Muscle layer of colon (tissue), 2 donors: ENCODE measurements around the gene PIGQ.

Source experiments
- H3K27ac ChIP-seq: one replicate; pipeline ENCODE4 v1.7.0; 2013; ENCODE audit warnings: low read depth, mild to moderate bottlenecking, low read length, moderate library complexity
- H3K27me3 ChIP-seq, 2 donors: one replicate each; pipeline ENCODE4 v1.7.0; 2013; ENCODE audit warnings: low read length in 2 of 2, mild to moderate bottlenecking in 2 of 2; ENCODE audit not compliant: insufficient read depth in 2 of 2, control insufficient read depth in 1 of 2
- H3K36me3 ChIP-seq: one replicate; pipeline ENCODE4 v1.7.0; 2013; ENCODE audit warnings: mild to moderate bottlenecking, low read length; ENCODE audit not compliant: insufficient read depth
- H3K4me1 ChIP-seq: one replicate; pipeline ENCODE4 v1.7.0; 2013; ENCODE audit warnings: mild to moderate bottlenecking, low read length; ENCODE audit not compliant: insufficient read depth
- H3K4me3 ChIP-seq, 2 donors: one replicate each; pipeline ENCODE4 v1.7.0; 2013; ENCODE audit warnings: low read length in 2 of 2, low read depth in 1 of 2, mild to moderate bottlenecking in 1 of 2, moderate library complexity in 1 of 2
- H3K9ac ChIP-seq: one replicate; pipeline ENCODE4 v1.7.0; 2013; ENCODE audit warnings: low read length
- H3K9me3 ChIP-seq: one replicate; pipeline ENCODE4 v1.7.0; 2013; ENCODE audit warnings: mild to moderate bottlenecking, low read length
- donor health status: abdominal sarcoma.
- donor health status: Adenocarcinoma of cecum.

The PIGQ gene

DNA sequence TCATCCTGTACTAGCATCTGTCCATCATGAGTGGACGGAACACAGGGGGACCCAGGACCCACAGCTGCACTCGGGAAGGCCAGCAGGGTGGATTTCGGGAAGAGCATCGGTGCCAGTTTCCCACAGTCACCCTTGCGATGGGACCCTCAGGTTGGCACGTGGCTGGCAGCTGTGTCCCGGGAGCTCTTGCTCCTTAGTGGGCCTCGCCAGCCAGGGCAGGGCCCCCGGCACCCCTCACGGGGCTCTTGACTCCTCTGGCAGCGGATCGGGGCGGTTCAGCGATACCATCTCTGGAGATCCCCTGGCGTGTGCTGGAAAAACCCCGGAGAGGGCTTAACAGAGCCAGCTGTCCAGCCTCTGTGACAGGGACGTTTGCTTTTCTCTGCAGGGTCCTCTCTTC lies 33.0 kb upstream of the PIGQ start:
- H3K9ac ChIP-seq = no peak overlapping the region
- no peaks in the 10 kb centered on the region for H3K4me1 ChIP-seq
- no peak overlapping the region for H3K27ac ChIP-seq
- no peaks in the 10 kb centered on the region for H3K27me3 ChIP-seq
- H3K36me3 ChIP-seq = no peaks in the 10 kb centered on the region
- H3K4me3 ChIP-seq = no peak overlapping the region
- no peaks in the 10 kb centered on the region for H3K9me3 ChIP-seq

DNA sequence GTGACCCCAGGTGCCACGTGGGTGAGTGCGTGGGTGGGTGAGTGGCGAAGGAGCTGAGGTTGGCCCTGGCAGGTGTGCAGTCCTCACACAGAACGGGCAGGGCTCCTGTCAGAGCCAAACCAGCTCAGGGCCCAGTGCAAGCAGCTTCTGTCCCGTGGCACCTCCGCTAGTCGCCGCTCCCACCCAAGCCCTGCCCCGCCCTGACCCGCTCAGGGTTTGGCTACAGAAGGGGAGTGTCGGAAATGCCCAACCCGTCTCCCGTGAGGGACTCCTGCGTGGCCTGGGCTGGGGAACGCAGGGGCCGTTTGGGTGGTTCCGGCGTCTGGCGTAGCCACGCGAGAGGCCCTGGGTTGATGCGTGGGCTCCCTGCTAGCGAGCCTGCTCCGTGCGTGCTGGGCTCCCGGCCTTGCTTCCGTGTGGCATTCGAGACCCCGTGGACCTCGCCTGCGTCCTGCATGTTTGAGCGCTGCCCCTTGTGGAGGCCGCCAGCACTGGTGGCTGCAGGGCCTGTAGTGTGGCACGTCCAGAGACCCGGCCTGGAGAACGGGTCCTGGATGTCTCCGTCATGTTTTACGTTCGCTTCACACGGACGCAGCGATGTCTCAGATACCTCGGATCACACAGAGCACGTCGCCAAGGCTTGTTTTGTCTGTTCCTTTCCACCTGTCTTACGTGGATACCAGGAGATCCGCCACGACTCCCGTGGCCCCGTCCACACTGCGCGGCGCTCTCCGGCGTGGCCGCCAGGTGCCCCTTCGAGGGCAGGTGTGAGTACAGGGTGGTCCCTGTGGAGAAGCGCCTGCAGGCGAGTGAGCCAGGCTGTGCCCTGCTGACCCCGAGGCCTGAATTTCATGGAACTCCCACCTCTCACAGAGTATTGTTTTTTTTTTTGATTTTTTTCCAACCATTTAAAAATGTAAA lies 32.1 kb upstream of the PIGQ start:
- Histone ChIP-seq H3K27ac (no peak overlapping the region), H3K4me3 (no peak overlapping the region), H3K36me3 (no peaks in the 10 kb centered on the region), H3K9me3 (no peaks in the 10 kb centered on the region), H3K4me1 (no peaks in the 10 kb centered on the region), H3K27me3 (no peaks in the 10 kb centered on the region), H3K9ac (no peak overlapping the region)

GRCh38 chr16:539901-540530 lies 29.8 kb upstream of the PIGQ start:
- no peak overlapping the region for H3K9ac ChIP-seq
- H3K27me3 ChIP-seq = no peaks in the 10 kb centered on the region
- no peaks in the 10 kb centered on the region for H3K9me3 ChIP-seq
- H3K4me1 ChIP-seq = no peaks in the 10 kb centered on the region
- no peaks in the 10 kb centered on the region for H3K36me3 ChIP-seq
- H3K4me3 ChIP-seq = no peak overlapping the region
- no peak overlapping the region for H3K27ac ChIP-seq

DNA sequence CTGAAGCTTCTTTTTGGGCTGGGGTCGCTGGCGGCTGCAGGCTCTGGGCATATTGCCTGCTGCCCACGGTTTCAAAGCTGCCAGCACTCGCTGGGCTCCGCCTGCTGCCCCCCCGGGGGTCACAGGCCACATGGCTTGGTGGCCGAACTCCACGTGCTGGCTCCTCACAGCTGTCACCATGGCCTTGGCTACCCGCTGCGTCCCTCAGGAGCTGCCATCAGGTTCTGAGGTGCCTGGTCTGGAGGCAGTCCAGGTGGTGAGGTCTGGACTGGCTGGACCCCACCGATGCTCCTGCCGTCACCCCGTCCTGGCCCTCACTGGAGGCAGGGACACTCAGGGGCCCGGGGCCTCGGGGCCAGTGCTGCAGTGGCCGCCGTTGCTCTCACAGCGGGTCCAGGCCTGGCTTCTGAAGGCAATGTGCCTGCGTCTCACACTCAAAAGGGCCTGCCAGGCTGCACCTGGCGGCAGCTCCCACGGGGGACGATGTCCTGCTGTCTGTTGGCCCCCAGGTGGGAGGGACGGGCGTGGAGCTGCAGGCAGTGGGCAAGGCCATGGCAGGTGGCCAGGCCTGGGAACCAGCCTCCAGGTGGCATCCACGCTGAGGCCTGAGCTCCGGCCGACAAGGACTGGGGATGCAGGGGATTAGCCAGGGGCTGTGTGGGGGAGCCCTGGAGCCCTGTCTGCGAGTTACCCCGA lies 29.0 kb upstream of the PIGQ start:
- H3K4me3 ChIP-seq = no peak overlapping the region
- no peaks in the 10 kb centered on the region for H3K9me3 ChIP-seq
- no peaks in the 10 kb centered on the region for H3K4me1 ChIP-seq
- no peak overlapping the region for H3K27ac ChIP-seq
- H3K36me3 ChIP-seq = no peaks in the 10 kb centered on the region
- H3K27me3 ChIP-seq = no peaks in the 10 kb centered on the region
- H3K9ac ChIP-seq = no peak overlapping the region

- Histone ChIP-seq H3K4me3 (no peak overlapping the region), H3K4me1 (no peaks in the 10 kb centered on the region), H3K36me3 (no peaks in the 10 kb centered on the region), H3K9ac (no peak overlapping the region), H3K27ac (no peak overlapping the region), H3K9me3 (no peaks in the 10 kb centered on the region), H3K27me3 (no peaks in the 10 kb centered on the region)
Observed at GRCh38 chr16:543301-544164, 26.2 kb upstream of the PIGQ start.

GRCh38 chr16:544517-544916 lies 25.3 kb upstream of the PIGQ start:
- H3K4me1 ChIP-seq = no peaks in the 10 kb centered on the region
- no peak overlapping the region for H3K4me3 ChIP-seq
- H3K36me3 ChIP-seq = no peaks in the 10 kb centered on the region
- H3K27me3 ChIP-seq = no peaks in the 10 kb centered on the region
- H3K27ac ChIP-seq = no peak overlapping the region
- H3K9me3 ChIP-seq = no peaks in the 10 kb centered on the region
- no peak overlapping the region for H3K9ac ChIP-seq

GRCh38 chr16:546909-547770 lies 22.6 kb upstream of the PIGQ start:
- Histone ChIP-seq H3K27ac (no peak overlapping the region), H3K4me3 (no peak overlapping the region), H3K27me3 (no peaks in the 10 kb centered on the region), H3K4me1 (no peaks in the 10 kb centered on the region), H3K9ac (no peak overlapping the region), H3K9me3 (no peaks in the 10 kb centered on the region), H3K36me3 (no peaks in the 10 kb centered on the region)

- Histone ChIP-seq H3K27ac (no peak overlapping the region), H3K36me3 (no peaks in the 10 kb centered on the region)
Observed at GRCh38 chr16:548586-548985, 21.2 kb upstream of the PIGQ start.

DNA sequence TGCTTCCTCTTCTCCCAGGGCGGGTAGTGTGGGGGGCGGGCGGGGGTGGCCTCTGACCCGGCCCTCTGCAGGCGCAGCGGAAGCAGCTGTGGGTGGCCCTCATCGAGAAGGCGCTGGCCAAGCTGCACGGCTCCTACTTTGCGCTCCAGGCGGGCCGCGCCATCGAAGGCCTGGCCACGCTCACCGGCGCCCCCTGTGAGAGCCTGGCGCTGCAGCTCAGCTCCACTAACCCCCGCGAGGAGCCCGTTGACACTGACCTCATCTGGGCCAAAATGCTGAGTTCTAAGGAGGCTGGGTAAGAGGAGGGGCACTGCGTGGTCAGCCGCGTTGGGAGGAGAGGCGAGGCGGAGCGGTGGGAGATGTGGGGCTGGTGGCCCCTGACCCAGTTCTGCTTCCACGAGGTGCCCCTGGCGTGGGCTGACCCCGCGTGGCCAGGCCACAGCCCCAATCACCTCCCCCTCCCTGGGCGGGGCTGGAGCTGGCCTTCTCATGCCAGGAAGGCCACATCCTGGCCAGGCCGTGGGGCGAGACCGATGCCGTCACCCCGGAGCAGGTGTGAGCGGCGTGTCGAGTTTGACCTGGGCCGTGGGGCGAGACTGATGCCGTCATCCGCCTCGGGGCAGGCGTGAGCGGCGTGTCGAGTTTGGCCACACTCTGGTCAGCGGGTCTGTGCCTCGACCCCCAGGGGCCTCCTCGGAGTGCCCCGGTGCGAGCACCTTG lies 20.1 kb upstream of the PIGQ start:
- no peaks in the 10 kb centered on the region for H3K27me3 ChIP-seq
- H3K36me3 ChIP-seq = no peaks in the 10 kb centered on the region
- H3K9me3 ChIP-seq = no peaks in the 10 kb centered on the region
- no peak overlapping the region for H3K4me3 ChIP-seq
- H3K4me1 ChIP-seq = no peaks in the 10 kb centered on the region
- H3K27ac ChIP-seq = no peak overlapping the region
- H3K9ac ChIP-seq = no peak overlapping the region

More at GRCh38 chr16:548586-548985, 21.2 kb upstream of the PIGQ start:
- H3K4me3 ChIP-seq = no peak overlapping the region
- no peaks in the 10 kb centered on the region for H3K4me1 ChIP-seq
- no peaks in the 10 kb centered on the region for H3K27me3 ChIP-seq
- H3K9ac ChIP-seq = no peak overlapping the region
- no peaks in the 10 kb centered on the region for H3K9me3 ChIP-seq

- Histone ChIP-seq H3K9ac (no peak overlapping the region), H3K9me3 (no peaks in the 10 kb centered on the region), H3K4me1 (no peaks in the 10 kb centered on the region), H3K36me3 (no peaks in the 10 kb centered on the region), H3K27me3 (no peaks in the 10 kb centered on the region), H3K4me3 (no peak overlapping the region), H3K27ac (no peak overlapping the region)
Observed at GRCh38 chr16:551210-551609, 18.6 kb upstream of the PIGQ start.
